GM19395 (cell line): ENCODE data around the gene GNA15.
A peak's percentile ranks its signal among the peaks of the same experiment; 100 is the strongest.
"Not testable (repeated sequence)": the region's sequence is repeated elsewhere in the genome, so short reads cannot be mapped to it uniquely, and the experiment has no call there.

Experiments
- ATAC-seq: cut with Tn5 transposase; IDR thresholded peaks from one replicate; pipeline ENCODE4 v1.9.1; 2021; ENCODE audit warnings: mild to moderate bottlenecking, moderate library complexity; ENCODE audit not compliant: unreplicated experiment

The GNA15 gene

DNA sequence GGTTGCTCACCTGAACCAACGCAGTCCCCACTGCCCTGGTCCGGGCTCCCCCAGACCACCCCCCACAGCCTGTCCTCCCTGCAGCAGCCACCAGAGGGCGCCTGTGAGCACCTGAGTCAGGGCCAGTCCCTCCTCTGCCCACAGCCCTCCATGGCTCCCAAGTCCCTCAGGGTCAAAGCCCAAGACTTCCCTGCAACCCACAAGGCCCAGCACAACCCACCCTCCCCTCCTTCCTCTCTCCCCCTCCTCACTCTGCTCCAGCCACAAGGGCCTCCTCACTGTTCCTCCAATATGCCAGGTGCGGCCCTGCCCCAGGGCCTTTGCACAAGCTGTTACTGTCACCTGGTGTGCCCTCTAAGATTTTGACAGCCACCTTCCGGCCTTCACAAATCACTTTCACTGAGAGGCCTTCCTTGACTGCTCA is 10.9 kb downstream of the GNA15 start:
- ATAC-seq, result no peak

DNA sequence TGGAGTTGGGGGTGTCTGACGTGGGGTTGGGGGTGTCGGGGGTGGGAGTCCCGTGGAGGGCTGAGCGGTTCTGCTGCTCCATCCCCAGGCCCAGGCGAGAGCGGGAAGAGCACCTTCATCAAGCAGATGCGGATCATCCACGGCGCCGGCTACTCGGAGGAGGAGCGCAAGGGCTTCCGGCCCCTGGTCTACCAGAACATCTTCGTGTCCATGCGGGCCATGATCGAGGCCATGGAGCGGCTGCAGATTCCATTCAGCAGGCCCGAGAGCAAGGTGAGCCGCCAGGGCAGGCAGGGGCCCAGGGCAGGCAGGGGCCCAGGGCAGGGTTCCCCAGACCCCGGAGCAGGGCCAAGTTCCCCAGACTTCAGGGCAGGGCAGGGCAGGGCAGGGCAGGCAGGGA is 12.7 kb downstream of the GNA15 start:
- no peak for ATAC-seq

DNA sequence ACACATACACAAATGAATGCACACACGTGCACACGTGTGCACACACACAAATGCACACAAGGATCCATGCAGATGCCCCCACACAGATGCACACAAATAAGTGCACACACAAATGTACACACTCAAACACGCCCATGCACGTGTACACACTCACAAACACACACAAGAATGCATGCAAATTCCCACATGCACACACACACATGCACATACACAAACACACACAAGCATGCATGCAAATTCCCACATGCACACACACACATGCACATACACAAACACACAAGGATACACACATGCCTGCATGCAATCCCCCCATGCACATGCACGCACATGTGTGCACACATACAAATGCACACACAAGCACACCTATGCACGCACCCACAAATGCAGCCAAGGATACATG is 13.3 kb downstream of the GNA15 start:
- ATAC-seq, result no peak

DNA sequence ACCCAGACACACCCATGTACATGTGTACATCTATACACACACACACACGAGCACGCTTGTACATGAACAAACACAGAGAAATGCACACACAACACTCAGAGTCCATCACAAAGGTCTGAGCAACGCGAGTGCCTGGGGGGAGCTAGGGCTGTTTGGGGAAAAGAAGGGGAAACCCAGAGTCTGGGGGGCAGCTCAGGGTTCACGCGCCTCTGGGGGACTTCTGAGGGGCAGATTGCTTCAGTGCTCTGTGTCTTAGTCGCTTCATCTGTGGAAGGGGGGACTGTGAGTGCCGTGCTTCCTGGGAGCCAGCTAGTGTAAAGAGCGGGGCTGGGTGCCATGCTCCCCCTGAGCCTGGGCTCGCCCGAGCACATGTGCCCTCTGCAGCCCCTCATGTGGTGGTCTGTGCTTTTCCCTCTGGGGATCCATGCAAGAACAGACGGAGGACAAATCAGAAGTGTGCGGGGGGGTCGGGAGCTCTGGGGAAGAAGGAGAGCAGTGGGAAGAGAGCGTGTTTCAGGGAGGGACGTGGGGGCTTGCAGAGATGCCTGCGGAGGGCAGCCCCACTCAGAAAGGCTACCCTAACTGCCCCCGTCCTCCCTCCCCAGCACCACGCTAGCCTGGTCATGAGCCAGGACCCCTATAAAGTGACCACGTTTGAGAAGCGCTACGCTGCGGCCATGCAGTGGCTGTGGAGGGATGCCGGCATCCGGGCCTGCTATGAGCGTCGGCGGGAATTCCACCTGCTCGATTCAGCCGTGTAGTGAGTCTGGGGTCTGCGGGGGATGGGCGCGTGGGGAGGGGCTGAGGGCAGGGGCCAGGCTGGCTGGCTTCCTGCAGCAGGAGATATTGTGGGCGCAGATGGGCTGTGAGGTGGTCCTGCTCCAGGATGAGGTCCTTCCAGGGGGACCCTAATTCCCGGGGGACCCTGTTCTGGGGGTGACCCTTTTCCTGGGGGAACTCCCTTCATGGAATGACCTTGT is 14.0 kb downstream of the GNA15 start:
- ATAC-seq, result no peak

DNA sequence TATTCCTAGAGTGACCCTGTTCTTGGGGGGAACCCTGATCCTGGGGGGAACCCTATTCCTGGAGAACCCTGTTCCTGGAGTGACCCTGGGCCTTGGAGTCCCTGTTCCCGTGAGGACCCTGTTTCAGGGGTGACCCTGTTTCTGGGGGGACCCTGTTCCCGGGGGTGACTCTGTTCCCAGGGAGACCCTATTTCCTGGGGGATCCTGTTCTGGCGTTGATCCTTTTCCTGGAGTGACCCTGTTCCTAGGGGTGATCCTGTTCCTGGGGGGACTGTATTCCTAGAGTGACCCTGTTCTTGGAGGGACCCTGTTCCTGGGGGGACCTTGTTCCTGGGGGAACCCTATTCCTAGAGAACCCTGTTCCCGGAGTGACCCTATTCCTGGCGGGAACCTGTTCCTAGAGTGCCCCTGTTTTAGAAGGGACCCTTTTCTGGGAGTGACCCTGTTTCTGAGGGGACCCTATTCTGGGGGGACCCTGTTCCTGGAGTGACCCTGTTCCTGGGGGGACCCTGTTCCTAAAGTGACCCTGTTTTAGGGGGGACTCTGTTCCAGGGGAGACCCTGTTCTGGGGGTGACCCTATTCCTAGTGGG is 15.0 kb downstream of the GNA15 start:
- no peak for ATAC-seq

DNA sequence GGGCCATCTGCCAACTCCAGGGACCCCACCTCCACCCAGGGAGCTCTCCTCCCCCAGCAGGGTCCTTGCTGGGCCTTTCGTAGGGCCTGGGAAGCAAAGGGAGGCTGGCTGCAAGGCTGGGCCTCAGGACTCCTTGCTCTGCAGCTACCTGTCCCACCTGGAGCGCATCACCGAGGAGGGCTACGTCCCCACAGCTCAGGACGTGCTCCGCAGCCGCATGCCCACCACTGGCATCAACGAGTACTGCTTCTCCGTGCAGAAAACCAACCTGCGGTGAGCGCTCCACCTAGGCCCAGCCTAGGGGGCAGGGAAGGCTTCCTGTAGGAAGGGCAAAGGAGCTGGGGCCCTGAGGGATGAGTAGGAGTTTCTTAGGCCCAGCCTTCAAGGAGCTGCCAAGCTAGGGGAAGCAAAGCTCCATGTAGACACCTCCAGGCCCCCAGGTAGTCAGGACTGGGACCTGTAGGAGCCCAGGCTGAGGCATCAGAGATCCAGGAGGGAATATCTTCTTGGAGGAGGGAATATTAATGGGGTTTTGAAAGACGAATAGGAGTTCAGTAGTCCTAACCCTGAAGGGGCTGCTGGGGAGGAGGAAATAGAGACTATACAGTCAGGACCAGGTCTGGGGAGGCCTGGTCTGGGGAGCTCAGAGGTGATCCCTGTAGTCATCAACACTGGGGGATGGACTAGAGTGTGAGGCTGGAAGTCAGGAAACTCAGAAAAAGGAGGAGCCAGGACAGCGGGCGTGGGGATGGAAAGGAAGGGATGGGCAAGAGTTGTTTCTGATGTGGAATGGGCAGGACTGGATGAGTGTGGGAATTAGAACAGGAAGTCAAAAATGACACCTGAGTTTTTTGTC is 16.0 kb downstream of the GNA15 start:
- no peak for ATAC-seq

DNA sequence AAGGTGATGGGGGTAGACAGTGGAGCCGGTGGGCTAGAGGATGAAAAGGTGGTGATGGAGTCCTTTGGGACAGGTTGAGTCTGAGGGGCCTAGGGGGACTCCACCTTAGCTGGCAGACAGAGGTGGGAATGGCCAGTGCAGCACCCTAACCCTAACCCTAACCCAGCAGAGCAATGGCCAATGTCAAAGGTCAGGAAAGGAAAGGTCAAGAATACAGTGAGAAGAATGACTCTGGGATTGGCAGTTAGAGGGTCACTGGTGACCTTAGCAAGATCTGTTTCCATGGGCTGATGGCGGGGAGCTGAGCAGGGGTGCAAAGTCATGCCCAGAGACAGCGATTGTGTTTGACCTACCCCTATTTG is 16.6 kb downstream of the GNA15 start:
- no peak for ATAC-seq

DNA sequence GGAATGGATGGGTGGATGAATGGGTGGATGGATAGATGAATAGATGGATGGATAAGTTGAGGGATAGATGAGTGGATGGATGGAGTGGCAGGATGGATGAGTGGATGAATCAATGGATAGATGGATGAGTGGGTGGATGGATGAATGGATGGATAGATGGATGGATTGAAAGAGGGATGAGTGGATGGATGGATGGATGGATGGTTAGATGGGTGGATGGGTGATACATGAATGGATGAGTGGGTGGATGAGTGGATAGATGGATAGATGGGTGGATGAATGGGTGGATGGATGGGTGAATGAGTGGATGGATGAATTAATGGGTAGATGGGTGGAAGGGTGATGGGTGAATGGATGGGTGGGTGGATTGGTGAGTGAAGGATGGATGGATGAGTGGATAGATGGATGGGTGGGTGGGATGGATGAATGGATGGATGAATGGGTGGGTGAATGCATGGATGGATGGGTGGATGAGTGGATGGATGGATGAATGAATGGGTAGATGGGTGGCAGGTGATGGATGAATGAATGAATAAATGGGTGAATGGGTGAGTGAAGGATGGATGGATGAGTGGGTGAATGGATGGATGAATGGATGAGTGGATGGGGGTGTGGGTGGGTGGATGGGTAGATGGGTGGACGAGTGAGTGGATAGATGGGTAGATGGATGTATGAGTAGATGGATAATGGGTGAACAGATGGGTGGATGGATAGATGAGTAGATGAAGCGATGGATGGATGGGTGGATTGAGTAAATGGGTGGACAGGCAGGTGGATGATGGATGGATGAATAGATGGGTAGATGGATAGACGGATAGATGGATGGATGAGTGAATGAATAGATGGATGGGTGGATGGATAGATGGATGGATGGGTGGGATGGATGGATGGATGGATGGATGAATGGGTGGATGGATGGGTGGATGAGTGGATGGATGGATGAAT is 17.7 kb downstream of the GNA15 start:
- ATAC-seq, result no peak

DNA sequence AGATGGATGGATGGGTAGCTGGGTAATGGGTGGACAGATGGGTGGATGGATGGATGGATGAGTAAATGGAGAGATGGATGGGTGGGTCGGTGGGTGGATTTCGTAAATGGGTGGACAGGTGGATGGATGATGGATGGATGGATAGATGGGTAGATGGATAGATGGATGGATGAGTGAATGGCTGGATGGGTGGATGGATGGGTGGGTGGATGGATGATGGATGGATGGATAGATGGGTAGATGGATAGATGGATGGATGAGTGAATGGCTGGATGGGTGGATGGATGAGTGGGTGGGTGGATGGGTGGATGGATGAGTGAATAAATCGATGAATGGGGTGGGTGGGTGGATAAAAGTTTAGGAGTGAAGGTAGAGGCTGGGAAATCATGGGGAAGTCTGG is 18.6 kb downstream of the GNA15 start:
- not testable (repeated sequence) for ATAC-seq

DNA sequence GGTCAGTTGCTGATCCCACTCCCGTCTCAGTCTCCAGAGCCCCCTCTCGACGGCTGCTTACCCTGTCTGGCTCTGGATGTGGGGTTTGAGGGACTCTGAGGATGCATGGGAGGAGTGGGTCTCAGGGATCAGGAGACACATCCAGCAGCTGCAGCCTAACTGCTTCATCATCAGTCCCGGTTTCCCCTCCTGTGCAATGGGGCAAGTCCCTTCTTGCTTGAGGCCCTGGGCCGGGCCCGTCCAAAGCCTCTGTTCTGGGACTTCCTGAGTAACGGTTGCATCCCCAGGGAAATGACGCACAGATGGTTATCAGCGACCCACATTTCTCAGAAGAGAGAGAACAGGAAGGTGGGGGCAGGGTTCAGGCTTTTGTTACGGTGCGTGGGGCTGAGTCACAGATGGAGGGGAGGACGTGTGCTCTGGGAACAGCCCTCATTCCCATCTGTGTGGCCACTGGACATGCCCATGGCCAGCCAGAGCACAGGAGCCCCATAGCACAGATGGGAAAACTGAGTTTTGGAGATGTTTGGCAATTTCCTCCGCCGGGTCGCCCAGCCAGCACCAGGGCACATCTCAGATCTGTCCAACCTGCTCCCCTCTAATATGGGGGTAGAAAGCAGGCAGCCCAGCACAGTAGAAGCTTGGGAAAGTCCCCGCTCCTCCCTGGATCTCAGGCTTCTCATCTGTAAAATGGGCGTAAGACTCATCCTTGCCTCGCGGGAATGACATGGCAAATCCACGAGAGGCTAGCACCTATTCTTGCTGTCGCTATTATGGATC is 19.3 kb downstream of the GNA15 start:
- ATAC-seq, result peak; percentile 67

DNA sequence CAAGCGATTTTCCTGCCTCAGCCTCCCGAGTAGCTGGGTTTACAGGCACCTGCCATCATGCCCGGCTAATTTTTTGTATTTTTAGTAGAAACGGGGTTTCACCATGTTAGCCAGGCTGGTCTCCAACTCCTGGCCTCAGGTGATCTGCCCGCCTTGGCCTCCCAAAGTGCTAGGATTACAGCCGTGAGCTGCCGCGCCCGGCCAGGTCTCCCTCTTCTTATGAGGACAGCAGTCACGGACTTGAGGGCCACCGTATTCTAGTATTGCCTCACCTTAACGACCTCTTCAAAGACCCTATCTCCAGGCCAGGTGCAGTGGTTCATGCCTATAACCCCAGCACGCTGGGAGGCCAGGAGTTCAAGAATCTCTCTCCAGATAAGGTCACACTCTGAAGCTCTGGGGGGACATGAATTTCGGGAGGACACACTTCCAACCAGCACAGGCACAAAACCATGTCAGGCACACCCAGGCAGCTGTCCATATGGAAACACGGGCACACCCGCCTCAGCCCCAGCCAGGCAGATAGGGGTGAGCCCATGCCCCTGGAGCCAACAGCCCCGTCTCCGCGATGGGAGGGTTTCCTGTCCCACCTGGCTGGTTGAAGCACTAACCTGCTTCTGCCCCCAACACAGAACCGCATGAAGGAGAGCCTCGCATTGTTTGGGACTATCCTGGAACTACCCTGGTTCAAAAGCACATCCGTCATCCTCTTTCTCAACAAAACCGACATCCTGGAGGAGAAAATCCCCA is 21.4 kb downstream of the GNA15 start:
- no peak for ATAC-seq

DNA sequence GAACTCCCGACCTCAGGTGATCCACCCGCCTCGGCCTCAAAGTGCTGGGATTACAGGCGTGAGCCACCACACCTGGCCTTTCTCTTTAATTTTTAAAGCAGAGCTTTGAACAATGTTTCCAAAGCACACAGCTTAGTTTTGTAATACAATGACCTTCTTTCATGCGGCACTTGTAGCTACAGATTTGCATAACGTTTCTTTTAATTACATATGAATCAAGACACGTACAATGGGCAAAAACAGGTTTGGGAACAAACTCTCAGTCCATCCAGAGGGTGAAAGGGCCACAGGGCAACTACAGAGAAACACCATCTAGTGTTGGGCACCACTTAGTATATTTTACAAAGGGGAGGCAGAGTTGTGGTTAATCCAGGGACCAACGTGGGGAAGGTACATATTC is 23.7 kb downstream of the GNA15 start:
- ATAC-seq, result no peak

DNA sequence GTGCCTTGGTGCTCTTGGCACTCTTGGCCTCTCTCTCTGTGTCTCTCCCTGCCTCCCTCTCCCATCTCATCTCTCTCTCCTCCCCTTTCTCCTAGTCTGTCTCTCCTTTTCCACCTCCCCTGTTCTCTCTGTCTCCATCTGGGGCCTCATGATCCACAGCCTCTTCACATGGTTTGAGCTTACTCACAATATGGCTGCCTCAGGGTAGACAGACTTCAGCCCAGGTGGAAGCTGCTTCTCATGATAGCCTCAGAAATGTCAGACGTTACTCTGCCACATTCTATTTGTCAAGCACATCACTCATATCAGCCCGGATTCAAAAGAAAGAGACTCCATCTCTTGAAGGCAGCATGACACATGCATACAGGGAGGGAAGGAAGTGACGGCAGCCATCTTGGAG is 24.4 kb downstream of the GNA15 start:
- ATAC-seq, result no peak

DNA sequence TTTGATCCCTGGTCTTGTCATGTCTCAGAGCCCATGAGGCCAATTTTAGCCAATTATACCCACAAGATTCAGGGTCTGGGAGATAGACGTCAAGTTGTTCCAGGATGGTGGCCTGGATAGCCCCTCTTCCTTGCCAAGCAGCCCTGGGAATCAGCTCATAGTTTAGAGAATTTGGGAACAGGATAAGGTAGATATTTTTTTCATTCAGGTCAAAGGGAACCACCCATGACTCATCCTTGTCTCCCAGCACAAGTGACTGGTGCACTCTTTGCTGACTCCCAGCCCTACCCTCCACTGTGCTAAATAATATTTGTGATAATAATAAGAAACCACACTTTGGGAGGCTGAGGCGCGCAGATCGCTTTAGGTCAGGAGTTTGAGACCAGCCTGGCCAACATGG is 25.6 kb downstream of the GNA15 start:
- ATAC-seq, result no peak

DNA sequence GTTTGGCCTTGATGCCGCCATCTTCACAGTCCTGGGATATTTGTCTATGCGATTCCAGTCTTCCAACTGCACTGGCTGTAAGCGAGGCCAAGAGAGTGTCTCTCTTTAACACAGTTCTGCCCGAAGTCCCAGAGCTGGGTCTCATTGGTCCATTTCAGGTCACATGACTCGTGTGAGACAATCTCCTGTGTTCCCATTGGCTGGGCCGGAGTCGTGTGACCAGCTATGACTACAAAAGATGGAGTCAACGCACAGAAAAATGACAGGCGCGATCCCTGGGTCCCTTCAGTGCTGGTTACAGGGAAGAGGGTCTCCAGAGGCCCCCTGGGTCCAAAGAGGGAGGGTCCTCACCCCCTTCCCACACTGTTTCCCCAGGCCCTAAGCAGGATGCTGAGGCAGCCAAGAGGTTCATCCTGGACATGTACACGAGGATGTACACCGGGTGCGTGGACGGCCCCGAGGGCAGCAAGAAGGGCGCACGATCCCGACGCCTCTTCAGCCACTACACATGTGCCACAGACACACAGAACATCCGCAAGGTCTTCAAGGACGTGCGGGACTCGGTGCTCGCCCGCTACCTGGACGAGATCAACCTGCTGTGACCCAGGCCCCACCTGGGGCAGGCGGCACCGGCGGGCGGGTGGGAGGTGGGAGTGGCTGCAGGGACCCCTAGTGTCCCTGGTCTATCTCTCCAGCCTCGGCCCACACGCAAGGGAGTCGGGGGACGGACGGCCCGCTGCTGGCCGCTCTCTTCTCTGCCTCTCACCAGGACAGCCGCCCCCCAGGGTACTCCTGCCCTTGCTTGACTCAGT is 26.8 kb downstream of the GNA15 start:
- no peak for ATAC-seq

DNA sequence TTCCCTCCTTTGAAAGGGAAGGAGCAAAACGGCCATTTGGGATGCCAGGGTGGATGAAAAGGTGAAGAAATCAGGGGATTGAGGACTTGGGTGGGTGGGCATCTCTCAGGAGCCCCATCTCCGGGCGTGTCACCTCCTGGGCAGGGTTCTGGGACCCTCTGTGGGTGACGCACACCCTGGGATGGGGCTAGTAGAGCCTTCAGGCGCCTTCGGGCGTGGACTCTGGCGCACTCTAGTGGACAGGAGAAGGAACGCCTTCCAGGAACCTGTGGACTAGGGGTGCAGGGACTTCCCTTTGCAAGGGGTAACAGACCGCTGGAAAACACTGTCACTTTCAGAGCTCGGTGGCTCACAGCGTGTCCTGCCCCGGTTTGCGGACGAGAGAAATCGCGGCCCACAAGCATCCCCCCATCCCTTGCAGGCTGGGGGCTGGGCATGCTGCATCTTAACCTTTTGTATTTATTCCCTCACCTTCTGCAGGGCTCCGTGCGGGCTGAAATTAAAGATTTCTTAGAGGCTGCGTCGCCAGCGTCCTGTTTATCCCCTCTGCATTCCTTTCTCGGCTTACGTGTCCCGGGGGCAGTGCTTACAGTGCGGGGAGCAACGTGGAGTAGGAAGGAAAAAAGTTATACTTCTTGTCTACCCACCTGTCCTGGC is 27.5 kb downstream of the GNA15 start:
- no peak for ATAC-seq

DNA sequence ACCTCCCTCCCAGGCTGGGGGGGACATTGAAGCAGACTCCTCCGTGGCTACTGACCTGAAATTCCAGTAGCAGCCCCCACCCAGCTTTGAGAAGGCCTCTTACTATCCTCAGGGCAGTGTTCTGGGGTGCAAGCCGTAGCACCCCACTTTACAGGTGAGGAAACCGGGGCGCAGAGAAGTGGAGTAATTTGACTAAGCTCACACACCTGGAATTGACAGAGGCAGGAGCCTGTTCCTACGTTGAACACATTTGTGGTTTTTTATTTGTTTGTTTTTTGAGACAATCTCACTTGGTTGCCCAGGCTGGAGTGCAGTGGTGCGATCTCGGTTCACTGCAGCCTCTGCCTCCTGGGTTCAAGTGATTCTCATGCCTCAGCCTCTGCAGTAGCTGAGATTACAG is 28.1 kb downstream of the GNA15 start:
- ATAC-seq, result no peak
